Upper lobe of left lung (tissue), 6 donors: ENCODE measurements around the gene EDC4. TPM values are rescaled to one million over a fixed set of nuclear protein-coding genes. Genes with fewer than 3 reads are reported as not detected.

Source experiments
- ATAC-seq, 2 donors: fragments of 200-7000 bp; cut with Tn5 transposase; one replicate each; pipeline ENCODE4 v1.9.1; 2022; ENCODE audit warnings: mild to moderate bottlenecking in 2 of 2, moderate library complexity in 2 of 2; ENCODE audit not compliant: low FRiP score in 2 of 2
- DNase-seq, 2 donors: peaks; one replicate each; pipeline ENCODE4 v3.0.0-alpha.2; 2019 to 2020
- H3K27ac ChIP-seq, 4 donors: fragments of 200-600 bp; sonication (generic); one replicate each; pipeline ENCODE4 v1.5.1; 2016 to 2019
- H3K27me3 ChIP-seq, 4 donors: fragments of 200-600 bp; sonication (generic); one replicate each; pipeline ENCODE4 v1.5.1; 2017 to 2019
- H3K36me3 ChIP-seq, 4 donors: fragments of 200-600 bp; sonication (generic); one replicate each; pipeline ENCODE4 v1.5.1; 2016 to 2019
- H3K4me1 ChIP-seq, 4 donors: fragments of 200-600 bp; sonication (generic); one replicate each; pipeline ENCODE4 v1.5.1; 2018 to 2019
- H3K4me3 ChIP-seq, 4 donors: fragments of 200-600 bp; sonication (generic); one replicate each; pipeline ENCODE4 v1.5.1; 2017 to 2019; ENCODE audit warnings: mild to moderate bottlenecking in 2 of 4, moderate library complexity in 1 of 4
- H3K9me3 ChIP-seq, 4 donors: fragments of 200-600 bp; sonication (generic); one replicate each; pipeline ENCODE4 v1.5.1; 2018 to 2019
- EP300 ChIP-seq, 4 donors: sonication (generic); formaldehyde crosslinking; IDR thresholded peaks; one replicate each; pipeline ENCODE4 v1.5.1; 2017; ENCODE audit warnings: antibody characterized with exemption in 4 of 4, control low read depth in 2 of 4
- POLR2A ChIP-seq, 4 donors: fragments of 450-650 bp; IDR thresholded peaks; one replicate each; pipeline ENCODE4 v1.5.1; 2016 to 2017; ENCODE audit warnings: antibody characterized with exemption in 4 of 4, mild to moderate bottlenecking in 2 of 4
- POLR2AphosphoS5 ChIP-seq, 2 donors: sonication (generic); formaldehyde crosslinking; IDR thresholded peaks; one replicate each; pipeline ENCODE4 v1.5.1; 2017; ENCODE audit warnings: antibody characterized with exemption in 2 of 2
- WGBS, 2 donors: methylation state at CpG; one replicate each; pipeline ENCODE4 v1.1.5; 2017 to 2018; 5-methylcytosine and 5-hydroxymethylcytosine counted together
- small RNA-seq, 4 donors: library from RNA; depleted of rRNA; stranded (forward); fragments of <200 nt; gene quantifications; one replicate each; pipeline ENCODE3, GENCODE V24; 2016
- total RNA-seq, 6 donors: library from RNA; depleted of rRNA in 4 of 6; stranded (reverse); fragments of >200 nt in 4 of 6; gene quantifications; one replicate each; pipeline versions ENCODE4 v1.1.0 to v1.2.1, GENCODE V29; 2016 to 2021
- TF ChIP-seq, protein P1 (sequence below), 6 experiments: fragments of 450-650 bp in 4 of 6; fragments of 200-600 bp in 2 of 6; sonication (generic) in 2 of 6; IDR thresholded peaks; one replicate each; pipeline ENCODE4 v1.5.1; 2016 to 2019; ENCODE audit warnings: antibody characterized with exemption in 6 of 6
- donor health status: DM: no; HTN: no; CAD: no; lungs with moderate emphysema.
- donor health status: DM: no; HTN: yes; CAD: no; lungs with severe emphysema.

EDC4 gene
- total RNA-seq, 6 donors from 2014 or later = 41.6 to 101 (median 65.0) TPM

DNA sequence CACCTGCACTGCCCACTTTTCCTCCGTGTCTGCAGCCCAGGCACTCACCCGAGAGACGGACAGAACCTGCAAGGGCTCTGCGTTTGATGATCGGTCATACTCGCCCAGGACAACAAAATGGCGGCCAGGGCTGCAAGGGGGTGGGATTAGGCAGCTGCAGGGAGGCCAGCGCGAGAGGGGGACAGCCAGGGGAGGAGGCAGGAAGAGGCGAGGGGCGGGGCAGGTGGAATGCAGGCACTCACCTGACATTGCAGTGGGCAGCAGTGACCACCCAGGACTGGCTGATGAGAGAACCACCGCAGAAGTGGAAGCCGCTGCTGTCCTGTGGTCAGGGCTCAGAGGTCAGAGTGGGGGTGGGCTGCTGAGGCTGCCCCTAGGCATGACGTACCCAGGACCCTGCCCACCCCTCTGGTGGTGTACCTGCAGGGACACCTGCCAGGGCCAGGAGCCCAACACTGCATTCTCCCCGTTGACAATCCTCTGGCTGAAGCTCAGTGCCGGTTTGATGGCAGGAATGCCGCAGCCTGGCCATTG, 57.9 kb downstream of the EDC4 start:
- ATAC-seq = no peak
- peaks cover 3 to 57% (median 50%) of the 10 kb centered on the region in 4 donors for H3K36me3 ChIP-seq

More for the DNA sequence above, 57.9 kb downstream of the EDC4 start:
- Histone ChIP-seq H3K4me3 (no peak overlapping the region), H3K27ac (no peak overlapping the region), H3K4me1 (peaks cover 17 to 40% (median 17%) of the 10 kb centered on the region in 4 donors), H3K9me3 (no peaks in the 10 kb centered on the region), H3K27me3 (no peaks in the 10 kb centered on the region)
- 93 to 100% methylated on average over 9 to 17 of the region's 17 CpGs for WGBS, 2 donors
- TF ChIP-seq EP300 (IDR thresholded peaks at IDR 0.05) (no peak), POLR2AphosphoS5 (IDR thresholded peaks at IDR 0.05) (no peak), POLR2A (IDR thresholded peaks at IDR 0.05) (no peak)
- TF ChIP-seq, protein P1, sequence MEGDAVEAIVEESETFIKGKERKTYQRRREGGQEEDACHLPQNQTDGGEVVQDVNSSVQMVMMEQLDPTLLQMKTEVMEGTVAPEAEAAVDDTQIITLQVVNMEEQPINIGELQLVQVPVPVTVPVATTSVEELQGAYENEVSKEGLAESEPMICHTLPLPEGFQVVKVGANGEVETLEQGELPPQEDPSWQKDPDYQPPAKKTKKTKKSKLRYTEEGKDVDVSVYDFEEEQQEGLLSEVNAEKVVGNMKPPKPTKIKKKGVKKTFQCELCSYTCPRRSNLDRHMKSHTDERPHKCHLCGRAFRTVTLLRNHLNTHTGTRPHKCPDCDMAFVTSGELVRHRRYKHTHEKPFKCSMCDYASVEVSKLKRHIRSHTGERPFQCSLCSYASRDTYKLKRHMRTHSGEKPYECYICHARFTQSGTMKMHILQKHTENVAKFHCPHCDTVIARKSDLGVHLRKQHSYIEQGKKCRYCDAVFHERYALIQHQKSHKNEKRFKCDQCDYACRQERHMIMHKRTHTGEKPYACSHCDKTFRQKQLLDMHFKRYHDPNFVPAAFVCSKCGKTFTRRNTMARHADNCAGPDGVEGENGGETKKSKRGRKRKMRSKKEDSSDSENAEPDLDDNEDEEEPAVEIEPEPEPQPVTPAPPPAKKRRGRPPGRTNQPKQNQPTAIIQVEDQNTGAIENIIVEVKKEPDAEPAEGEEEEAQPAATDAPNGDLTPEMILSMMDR (IDR thresholded peaks at IDR 0.05) = no peak
- DNase-seq = no peak

Small RNA genes within 50 kb of the gene (small RNA-seq; reads per million reads assigned to genes)
- gene AC040162.2 (0 reads per million in 4 donors), gene NRN1L (0 to 0.43 (median 0) reads per million in 4 donors)

Other genes starting within 250 kb of the EDC4 start
- 10 to 100 TPM in 1 of 6 donors, 1 to 10 TPM in 5; 1.8 to 55.5 (median 4.0) TPM for gene CARMIL2, start 227.9 kb upstream of the EDC4 start, total RNA-seq
- 10 to 100 TPM; 15.8 to 25.1 (median 18.8) TPM for gene ACD, start 212.8 kb upstream of the EDC4 start, total RNA-seq
- 1 to 10 TPM; 2.1 to 9.3 (median 6.6) TPM for gene PARD6A, start 212.1 kb upstream of the EDC4 start, total RNA-seq
- 10 to 100 TPM; 18.2 to 50.3 (median 28.5) TPM for gene ENKD1, start 206.3 kb upstream of the EDC4 start, total RNA-seq
- gene C16orf86, start 206.2 kb upstream of the EDC4 start, total RNA-seq = 10 to 100 TPM in 1 of 6 donors, 1 to 10 TPM in 5; 1.2 to 22.0 (median 5.2) TPM
- 10 to 100 TPM; 14.3 to 21.0 (median 17.0) TPM for gene GFOD2, start 153.7 kb upstream of the EDC4 start, total RNA-seq
- gene RANBP10, start 66.5 kb upstream of the EDC4 start, total RNA-seq = 10 to 100 TPM in 5 of 6 donors, 1 to 10 TPM in 1; 6.5 to 50.3 (median 17.0) TPM
- gene TSNAXIP1, start 66.2 kb upstream of the EDC4 start, total RNA-seq = 10 to 100 TPM in 1 of 6 donors, 1 to 10 TPM in 4, under 1 TPM in 1; 0.66 to 13.1 (median 4.4) TPM
- 10 to 100 TPM; 28.3 to 66.3 (median 34.3) TPM for gene THAP11, start 30.7 kb upstream of the EDC4 start, total RNA-seq
- 100 to 1,000 TPM in 2 of 6 donors, 10 to 100 TPM in 4; 50.2 to 203 (median 78.3) TPM for gene NUTF2, start 26.1 kb upstream of the EDC4 start, total RNA-seq
- gene CENPT, start 25.4 kb upstream of the EDC4 start, total RNA-seq = 100 to 1,000 TPM in 1 of 6 donors, 10 to 100 TPM in 5; 30.6 to 201 (median 50.6) TPM
- gene NRN1L, start 11.8 kb downstream of the EDC4 start, total RNA-seq = 1 to 10 TPM in 5 of 6 donors, not detected in 1; 1.6 to 4.2 (median 2.3) TPM
- 10 to 100 TPM; 21.9 to 36.5 (median 31.5) TPM for gene PSKH1, start 20.2 kb downstream of the EDC4 start, total RNA-seq
- 1 to 10 TPM; 1.6 to 4.2 (median 2.4) TPM for gene CTRL, start 58.8 kb downstream of the EDC4 start, total RNA-seq
- gene PSMB10, start 63.8 kb downstream of the EDC4 start, total RNA-seq = 100 to 1,000 TPM in 1 of 6 donors, 10 to 100 TPM in 5; 48.2 to 106 (median 60.6) TPM
- gene LCAT, start 71.1 kb downstream of the EDC4 start, total RNA-seq = 100 to 1,000 TPM in 1 of 6 donors, 10 to 100 TPM in 5; 21.9 to 117 (median 26.1) TPM
- gene SLC12A4, start 95.6 kb downstream of the EDC4 start, total RNA-seq = 100 to 1,000 TPM in 3 of 6 donors, 10 to 100 TPM in 3; 54.6 to 276 (median 98.3) TPM
- gene DPEP3, start 107.4 kb downstream of the EDC4 start, total RNA-seq = 1 to 10 TPM in 1 of 6 donors, under 1 TPM in 3, not detected in 2; 0.15 to 1.0 (median 0.30) TPM
- gene DPEP2, start 126.4 kb downstream of the EDC4 start, total RNA-seq = 10 to 100 TPM in 5 of 6 donors, 1 to 10 TPM in 1; 7.1 to 56.6 (median 23.0) TPM
- not detected for gene DPEP2NB, start 142.9 kb downstream of the EDC4 start, total RNA-seq
- gene DDX28, start 150.2 kb downstream of the EDC4 start, total RNA-seq = 10 to 100 TPM in 4 of 6 donors, 1 to 10 TPM in 2; 4.4 to 13.2 (median 12.1) TPM
- gene DUS2, start 150.2 kb downstream of the EDC4 start, total RNA-seq = 10 to 100 TPM; 12.7 to 28.3 (median 16.8) TPM
- gene NFATC3, start 212.3 kb downstream of the EDC4 start, total RNA-seq = 10 to 100 TPM; 49.1 to 95.3 (median 68.0) TPM